Panc1 (cell line): ENCODE data around the gene CHST8.

Experiments used
- CTCF ChIP-seq: fragments of 450-650 bp; IDR thresholded peaks from 2 replicates; pipeline ENCODE4 v1.5.1; 2017; ENCODE audit warnings: mild to moderate bottlenecking
- POLR2AphosphoS5 ChIP-seq: IDR thresholded peaks from 2 replicates; pipeline ENCODE4 v1.6.1; 2012; ENCODE audit warnings: mild to moderate bottlenecking, low read depth, low read length, moderate library complexity
- TCF7L2 ChIP-seq: IDR thresholded peaks from 2 replicates; pipeline ENCODE4 v1.6.1; 2011; ENCODE audit warnings: mild to moderate bottlenecking, low read depth, low read length, inconsistent platforms

GRCh38 chr19:33746159-33746558, 124.4 kb downstream of the CHST8 start:
- TF ChIP-seq POLR2AphosphoS5 = no peak
- TF ChIP-seq CTCF = no peak
- no peak for TF ChIP-seq TCF7L2
